Measurements from ENCODE around the gene TFR2.
"Not testable (repeated sequence)": the region's sequence is repeated elsewhere in the genome, so short reads cannot be mapped to it uniquely, and the experiment has no call there.

TFR2 gene

DNA sequence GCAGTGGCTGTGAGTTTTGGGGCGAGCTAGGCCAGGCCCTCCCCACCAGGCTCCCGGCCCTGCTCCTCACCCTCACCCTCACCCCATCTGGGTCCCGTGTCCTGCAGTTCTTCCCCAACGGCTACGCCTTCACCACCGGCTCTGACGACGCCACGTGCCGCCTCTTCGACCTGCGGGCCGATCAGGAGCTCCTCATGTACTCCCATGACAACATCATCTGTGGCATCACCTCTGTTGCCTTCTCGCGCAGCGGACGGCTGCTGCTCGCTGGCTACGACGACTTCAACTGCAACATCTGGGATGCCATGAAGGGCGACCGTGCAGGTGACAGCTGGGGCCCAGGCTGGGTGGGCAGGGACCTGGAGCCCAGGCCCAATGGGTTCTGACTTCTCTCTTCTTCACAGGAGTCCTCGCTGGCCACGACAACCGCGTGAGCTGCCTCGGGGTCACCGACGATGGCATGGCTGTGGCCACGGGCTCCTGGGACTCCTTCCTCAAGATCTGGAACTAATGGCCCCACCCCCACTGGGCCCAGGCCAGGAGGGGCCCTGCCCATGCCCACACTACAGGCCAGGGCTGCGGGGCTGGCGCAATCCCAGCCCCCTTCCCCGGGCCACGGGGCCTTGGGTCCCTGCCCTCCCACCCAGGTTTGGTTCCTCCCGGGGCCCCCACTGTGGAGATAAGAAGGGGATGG is 37.1 kb upstream of the TFR2 start:
- H3K4me3 ChIP-seq (ENCODE audit: low read depth, low read length): no peak overlapping the region

- no peak overlapping the region for H3K4me3 ChIP-seq (ENCODE audit: low read depth, low read length)
Measured at GRCh38 chr7:100677308-100678267, 36.2 kb upstream of the TFR2 start.

GRCh38 chr7:100676501-100677306 is 35.4 kb upstream of the TFR2 start:
- H3K4me3 ChIP-seq (ENCODE audit: low read depth, low read length): peak overlapping the region; percentile 8

- H3K4me3 ChIP-seq (ENCODE audit: low read depth, low read length): peak overlapping the region; percentile 27
Measured at GRCh38 chr7:100675581-100676350, 34.4 kb upstream of the TFR2 start.

GRCh38 chr7:100675105-100675451 is 33.7 kb upstream of the TFR2 start:
- peak overlapping the region; percentile 78 for H3K4me3 ChIP-seq (ENCODE audit: low read depth, low read length)

- H3K4me3 ChIP-seq (ENCODE audit: low read depth, low read length): peak overlapping the region; percentile 78
Measured at GRCh38 chr7:100674411-100675104, 33.2 kb upstream of the TFR2 start.

- peak overlapping the region; percentile 78 for H3K4me3 ChIP-seq (ENCODE audit: low read depth, low read length)
Measured at GRCh38 chr7:100673942-100674410, 32.6 kb upstream of the TFR2 start.

DNA sequence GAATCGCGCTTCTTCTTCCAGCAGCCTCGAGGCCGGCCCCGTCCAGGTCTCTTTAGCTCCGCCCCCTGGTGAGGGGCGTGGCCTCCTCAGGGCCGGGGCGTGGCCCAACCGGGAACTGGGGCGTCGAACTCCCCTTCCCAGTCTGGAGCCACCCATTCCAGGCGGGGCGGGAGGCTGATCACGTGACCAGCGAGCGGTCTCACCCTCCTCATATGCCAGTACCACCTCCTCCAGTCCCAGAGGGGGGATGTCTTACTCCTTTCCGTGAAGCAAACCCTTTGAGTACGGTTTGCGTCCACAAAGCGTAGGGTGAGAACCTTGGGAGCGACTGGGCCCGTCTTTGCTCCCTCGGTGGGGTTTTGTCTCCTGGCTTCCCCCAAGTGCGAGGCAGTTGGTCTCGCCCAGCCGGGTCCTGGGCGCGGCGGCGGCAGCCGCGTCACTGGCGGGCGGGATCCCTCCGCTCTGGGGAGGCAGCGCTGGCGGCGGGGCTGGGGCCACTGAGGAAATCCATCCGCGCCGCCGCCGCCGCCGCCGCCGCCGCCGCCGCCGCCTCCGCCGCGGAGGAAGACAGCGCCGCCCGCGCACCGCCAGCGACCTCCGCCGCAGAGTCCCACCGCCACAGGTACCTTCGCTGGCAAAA is 32.1 kb upstream of the TFR2 start, which contains the start of gene GNB2:
Gene GNB2, plus strand, starts transcription at position 439 of the 640 bp plus-strand sequence. CDS start 2,526 bp downstream, outside the sequence.
- peak within 1 kb of the TSS; percentile 78 for H3K4me3 ChIP-seq (ENCODE audit: low read depth, low read length)

DNA sequence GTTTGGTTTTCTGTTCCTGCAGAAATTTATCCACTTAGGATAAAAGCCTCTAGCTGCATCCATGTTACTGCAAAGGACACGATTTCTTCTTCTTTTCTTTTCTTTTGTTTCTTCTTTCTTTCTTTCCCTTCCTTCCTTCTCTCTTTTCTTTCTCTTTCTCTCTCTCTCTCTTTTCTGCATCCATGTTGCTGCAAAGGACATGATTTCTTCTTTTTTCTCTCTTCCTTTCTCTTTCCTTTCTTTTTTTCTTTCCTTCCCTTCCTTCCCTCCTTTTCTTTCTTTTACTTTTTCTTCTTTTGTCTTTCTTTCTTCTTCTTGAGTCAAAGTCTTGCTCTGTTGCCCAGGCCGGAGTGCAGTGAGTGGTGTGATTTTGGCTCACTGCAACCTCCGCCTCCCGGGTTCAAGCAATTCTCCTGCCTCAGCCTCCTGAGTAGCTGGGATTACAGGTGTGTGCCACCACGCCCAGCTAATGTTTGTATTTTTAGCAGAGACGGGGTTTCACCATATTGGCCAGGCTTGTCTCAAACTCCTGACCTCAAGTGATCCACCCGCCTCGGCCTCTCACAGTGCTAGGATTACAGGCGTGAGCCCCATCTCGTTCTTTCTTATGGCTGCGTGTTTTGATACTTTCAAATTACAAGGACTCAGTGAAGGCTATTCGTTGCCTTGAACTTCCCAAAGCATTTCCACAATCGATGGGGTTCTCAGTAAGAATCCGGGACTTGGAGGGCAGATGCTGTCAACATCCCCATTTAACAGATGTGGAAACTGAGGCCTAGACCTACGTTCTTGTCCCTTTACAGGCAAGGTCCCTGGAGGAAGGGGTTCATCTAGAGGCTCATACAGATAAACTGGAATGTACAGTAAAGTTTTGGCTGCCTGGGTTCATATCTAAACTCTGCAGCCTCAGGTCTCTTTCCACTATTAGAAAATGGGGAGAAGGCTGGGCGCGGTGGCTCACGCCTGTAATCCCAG is 30.3 kb upstream of the TFR2 start:
- no peak overlapping the region for H3K4me3 ChIP-seq (ENCODE audit: low read depth, low read length)

GRCh38 chr7:100670074-100670473 is 28.7 kb upstream of the TFR2 start:
- no peak overlapping the region for H3K4me3 ChIP-seq (ENCODE audit: low read depth, low read length)

- not testable (repeated sequence) for H3K4me3 ChIP-seq (ENCODE audit: low read depth, low read length)
Measured at GRCh38 chr7:100669106-100669505, 27.8 kb upstream of the TFR2 start.

DNA sequence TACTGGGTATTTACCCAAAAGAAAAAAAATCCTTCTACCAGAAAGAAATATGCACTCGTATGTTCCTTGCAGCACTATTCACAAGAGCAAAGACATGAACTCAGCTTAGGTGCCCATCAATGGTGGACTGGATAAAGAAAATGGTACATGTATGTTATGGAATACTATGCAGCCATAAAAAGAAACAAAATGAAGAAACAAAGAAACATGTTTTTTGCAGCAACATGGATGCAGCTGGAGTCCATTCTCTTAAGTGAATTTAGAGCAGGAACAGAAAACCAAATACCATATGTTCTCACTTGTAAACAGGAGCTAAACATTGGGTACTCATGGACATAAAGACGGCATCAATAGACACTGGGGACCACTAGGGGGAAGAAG is 26.7 kb upstream of the TFR2 start:
- H3K4me3 ChIP-seq (ENCODE audit: low read depth, low read length): no peak overlapping the region

DNA sequence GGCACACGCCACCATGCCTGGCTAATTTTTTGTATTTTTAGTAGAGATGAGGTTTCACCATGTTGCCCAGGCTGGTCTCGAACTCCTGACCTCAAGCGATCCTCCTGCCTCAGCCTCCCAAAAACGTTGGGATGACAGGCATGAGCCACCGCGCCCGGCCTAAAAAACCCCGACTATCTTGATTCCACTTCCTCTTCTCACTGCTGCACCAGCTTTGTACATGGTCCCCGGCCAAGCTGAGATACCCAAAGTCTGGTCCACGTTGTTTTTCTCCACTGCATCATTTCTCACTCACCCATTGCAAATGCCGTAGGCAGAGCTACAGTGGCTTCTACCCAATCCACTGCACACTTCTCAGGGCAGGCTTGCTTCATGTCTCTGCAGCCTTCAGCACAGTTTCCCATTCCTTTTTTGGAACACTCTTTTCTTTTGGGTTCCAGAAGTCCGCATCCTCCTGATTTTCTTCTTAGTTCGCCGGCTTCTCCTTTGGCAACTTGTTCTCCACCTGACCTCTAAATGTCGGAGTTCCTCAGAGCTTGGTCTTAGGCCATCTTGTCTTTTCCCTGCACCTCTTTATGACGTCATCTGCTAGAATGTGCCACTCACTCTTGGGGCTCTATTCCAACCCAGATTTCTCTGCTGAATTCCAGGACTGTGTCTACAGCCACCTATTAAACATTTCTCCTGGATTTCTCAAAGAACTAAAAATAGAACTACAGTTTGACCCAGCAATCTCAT is 26.1 kb upstream of the TFR2 start:
- no peak overlapping the region for H3K4me3 ChIP-seq (ENCODE audit: low read depth, low read length)

GRCh38 chr7:100665168-100665726 is 23.9 kb upstream of the TFR2 start:
- no peak overlapping the region for H3K4me3 ChIP-seq (ENCODE audit: low read depth, low read length)

GRCh38 chr7:100662194-100662776 is 20.9 kb upstream of the TFR2 start:
- not testable (repeated sequence) for H3K4me3 ChIP-seq (ENCODE audit: low read depth, low read length)

- H3K4me3 ChIP-seq (ENCODE audit: low read depth, low read length): no peak within 1 kb of the TSS
Measured at GRCh38 chr7:100655908-100656674, 14.7 kb upstream of the TFR2 start, which contains the start of gene ACTL6B. Gene ACTL6B (minus strand): TSS chr7:100656448. CDS start chr7:100656354, 94 bp downstream.

All from iPS-11a (cell line).